Gastrocnemius medialis (tissue), 4 donors: ENCODE data around the gene SENP3.

ENCODE experiments used
- POLR2A ChIP-seq, 2 donors: fragments of 450-650 bp; IDR thresholded peaks; one replicate each; pipeline ENCODE4 v1.6.1; 2017; ENCODE audit warnings: antibody characterized with exemption in 2 of 2, mild to moderate bottlenecking in 2 of 2, moderate library complexity in 2 of 2
- TF ChIP-seq, protein P1 (sequence below), 5 experiments: fragments of 450-650 bp in 3 of 5; fragments of 200-600 bp in 2 of 5; sonication (generic) in 2 of 5; IDR thresholded peaks in 4 of 5; conservative IDR thresholded peaks in 1 of 5; 1 replicate in 4 of 5; 2 replicates in 1 of 5; pipeline ENCODE4 v1.5.1; 2016 to 2019; ENCODE audit warnings: antibody characterized with exemption in 5 of 5, mild to moderate bottlenecking in 3 of 5, moderate library complexity in 3 of 5

DNA sequence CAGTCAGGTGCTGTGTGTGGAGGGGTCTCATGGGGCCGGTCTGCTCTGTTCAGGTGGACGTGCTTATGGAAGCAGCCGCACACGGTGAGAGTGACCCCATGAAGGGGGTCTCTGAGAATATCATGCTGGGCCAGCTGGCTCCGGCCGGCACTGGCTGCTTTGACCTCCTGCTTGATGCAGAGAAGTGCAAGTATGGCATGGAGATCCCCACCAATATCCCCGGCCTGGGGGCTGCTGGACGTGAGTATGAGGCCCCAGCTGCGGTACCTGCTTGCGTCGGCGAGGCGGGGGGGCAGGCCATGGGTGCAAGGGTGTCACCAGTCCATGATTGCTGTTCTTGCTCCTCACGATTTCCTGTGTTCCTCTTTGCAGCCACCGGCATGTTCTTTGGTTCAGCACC is 49.6 kb upstream of the SENP3 start:
- TF ChIP-seq, protein P1, sequence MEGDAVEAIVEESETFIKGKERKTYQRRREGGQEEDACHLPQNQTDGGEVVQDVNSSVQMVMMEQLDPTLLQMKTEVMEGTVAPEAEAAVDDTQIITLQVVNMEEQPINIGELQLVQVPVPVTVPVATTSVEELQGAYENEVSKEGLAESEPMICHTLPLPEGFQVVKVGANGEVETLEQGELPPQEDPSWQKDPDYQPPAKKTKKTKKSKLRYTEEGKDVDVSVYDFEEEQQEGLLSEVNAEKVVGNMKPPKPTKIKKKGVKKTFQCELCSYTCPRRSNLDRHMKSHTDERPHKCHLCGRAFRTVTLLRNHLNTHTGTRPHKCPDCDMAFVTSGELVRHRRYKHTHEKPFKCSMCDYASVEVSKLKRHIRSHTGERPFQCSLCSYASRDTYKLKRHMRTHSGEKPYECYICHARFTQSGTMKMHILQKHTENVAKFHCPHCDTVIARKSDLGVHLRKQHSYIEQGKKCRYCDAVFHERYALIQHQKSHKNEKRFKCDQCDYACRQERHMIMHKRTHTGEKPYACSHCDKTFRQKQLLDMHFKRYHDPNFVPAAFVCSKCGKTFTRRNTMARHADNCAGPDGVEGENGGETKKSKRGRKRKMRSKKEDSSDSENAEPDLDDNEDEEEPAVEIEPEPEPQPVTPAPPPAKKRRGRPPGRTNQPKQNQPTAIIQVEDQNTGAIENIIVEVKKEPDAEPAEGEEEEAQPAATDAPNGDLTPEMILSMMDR (IDR thresholded peaks at IDR 0.05 in 4 of 5, conservative IDR thresholded peaks at IDR 0.05 in 1 of 5): no peak
- no peak for TF ChIP-seq POLR2A (IDR thresholded peaks at IDR 0.05)
